Fibroblast of the aortic adventitia (primary cell): ENCODE data around the gene SCN2A. TPM values are rescaled to one million over a fixed set of nuclear protein-coding genes. Genes with fewer than 3 reads are reported as not detected.
A peak's percentile ranks its signal among the peaks of the same experiment; 100 is the strongest.

ENCODE experiments used
- DNase-seq: peaks from one replicate; pipeline ENCODE4 v3.0.0-alpha.2; 2010; ENCODE audit warnings: low read depth
- H3K4me3 ChIP-seq: 2 replicates; pipeline ENCODE4 v1.5.1; 2011; ENCODE audit warnings: low read depth, mild to moderate bottlenecking, control low read depth, low read length, moderate library complexity
- total RNA-seq: library from RNA; depleted of rRNA; stranded (reverse); fragments of >200 nt; gene quantifications from 2 replicates; pipeline ENCODE4 v1.2.3, GENCODE V29; 2012; ENCODE audit warnings: low replicate concordance
- TF ChIP-seq, protein P1 (sequence below): IDR thresholded peaks from 2 replicates; pipeline ENCODE4 v1.5.1; 2011; ENCODE audit warnings: mild to moderate bottlenecking, low read length, control low read depth, inconsistent platforms; ENCODE audit not compliant: insufficient read depth

SCN2A gene
- total RNA-seq, 1 donor: 16.7 TPM

DNA sequence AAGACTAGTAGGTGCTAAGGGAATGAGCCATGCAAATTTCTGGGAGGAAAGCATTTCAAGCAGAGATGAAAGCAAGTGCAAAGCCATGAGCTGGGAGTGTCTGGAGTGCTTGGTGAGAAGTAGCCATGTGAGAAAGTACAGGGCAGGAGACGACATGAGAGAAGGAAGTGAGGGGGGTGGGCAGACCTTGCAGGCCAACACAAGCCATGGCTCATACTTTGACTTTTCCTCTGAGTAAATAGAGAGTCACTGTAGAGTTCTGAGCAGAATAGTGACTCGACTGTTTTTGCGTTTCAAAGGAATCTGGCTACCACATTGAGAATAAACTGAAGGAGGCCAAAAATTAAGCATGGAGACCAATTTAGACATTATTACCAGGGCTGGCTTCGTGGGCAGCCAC, 42.2 kb downstream of the SCN2A start:
- no peak overlapping the region for H3K4me3 ChIP-seq
- TF ChIP-seq, protein P1, sequence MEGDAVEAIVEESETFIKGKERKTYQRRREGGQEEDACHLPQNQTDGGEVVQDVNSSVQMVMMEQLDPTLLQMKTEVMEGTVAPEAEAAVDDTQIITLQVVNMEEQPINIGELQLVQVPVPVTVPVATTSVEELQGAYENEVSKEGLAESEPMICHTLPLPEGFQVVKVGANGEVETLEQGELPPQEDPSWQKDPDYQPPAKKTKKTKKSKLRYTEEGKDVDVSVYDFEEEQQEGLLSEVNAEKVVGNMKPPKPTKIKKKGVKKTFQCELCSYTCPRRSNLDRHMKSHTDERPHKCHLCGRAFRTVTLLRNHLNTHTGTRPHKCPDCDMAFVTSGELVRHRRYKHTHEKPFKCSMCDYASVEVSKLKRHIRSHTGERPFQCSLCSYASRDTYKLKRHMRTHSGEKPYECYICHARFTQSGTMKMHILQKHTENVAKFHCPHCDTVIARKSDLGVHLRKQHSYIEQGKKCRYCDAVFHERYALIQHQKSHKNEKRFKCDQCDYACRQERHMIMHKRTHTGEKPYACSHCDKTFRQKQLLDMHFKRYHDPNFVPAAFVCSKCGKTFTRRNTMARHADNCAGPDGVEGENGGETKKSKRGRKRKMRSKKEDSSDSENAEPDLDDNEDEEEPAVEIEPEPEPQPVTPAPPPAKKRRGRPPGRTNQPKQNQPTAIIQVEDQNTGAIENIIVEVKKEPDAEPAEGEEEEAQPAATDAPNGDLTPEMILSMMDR: no peak
- DNase-seq: peak; percentile 7

DNA sequence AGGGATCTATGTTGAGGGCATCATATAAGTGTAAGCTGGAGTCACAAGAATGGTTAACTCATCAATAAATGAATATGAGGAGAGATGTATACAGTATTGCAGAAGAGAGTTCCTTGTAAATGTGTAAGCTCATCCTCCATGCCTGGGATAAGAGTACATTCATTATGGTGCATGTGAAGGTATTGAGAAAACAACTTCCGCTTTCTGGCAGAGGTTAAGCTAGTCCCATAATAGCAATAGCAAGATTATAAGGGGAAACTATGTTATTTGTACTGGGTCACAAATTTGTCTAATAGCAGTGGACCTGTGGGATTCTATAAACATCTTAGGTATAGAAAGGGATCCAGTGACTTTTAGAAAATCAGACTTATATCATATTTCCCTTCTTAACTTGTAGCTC, 44.1 kb downstream of the SCN2A start:
- H3K4me3 ChIP-seq: no peak overlapping the region
- TF ChIP-seq, protein P1: no peak
- no peak for DNase-seq

DNA sequence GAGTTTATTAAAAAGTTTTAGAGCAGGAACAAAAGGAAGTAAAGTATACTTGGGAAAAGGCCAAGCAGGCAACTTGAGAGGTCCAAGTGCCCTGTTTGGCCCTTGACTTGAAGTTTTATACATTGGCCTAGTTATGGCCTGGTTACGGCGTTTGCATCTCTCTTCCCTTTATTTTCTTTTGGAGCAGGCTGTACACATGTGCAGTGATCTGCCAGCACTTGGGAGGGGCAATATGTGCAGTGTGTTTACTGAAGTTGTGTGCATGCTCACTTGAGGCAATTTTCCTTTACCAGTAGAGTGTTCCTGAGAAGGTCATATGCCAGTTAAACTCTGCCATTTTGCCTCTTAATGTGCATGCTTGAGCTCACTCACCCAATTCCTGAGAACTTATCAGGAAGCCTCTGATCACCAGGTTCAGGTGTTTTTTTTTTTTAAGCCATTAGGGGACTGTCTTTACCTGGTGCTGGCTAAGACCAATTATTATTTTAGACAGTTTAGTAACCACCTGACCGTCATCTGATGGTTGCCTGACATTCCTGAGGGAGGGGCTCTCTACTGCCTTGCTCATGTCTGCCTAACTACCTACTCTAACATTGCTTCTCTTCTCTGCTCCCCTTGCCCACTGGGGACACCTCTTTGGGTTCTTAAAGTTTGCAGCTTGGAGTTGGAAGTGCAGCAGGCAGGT, 48.0 kb downstream of the SCN2A start:
- DNase-seq: no peak
- TF ChIP-seq, protein P1: no peak
- no peak overlapping the region for H3K4me3 ChIP-seq

DNA sequence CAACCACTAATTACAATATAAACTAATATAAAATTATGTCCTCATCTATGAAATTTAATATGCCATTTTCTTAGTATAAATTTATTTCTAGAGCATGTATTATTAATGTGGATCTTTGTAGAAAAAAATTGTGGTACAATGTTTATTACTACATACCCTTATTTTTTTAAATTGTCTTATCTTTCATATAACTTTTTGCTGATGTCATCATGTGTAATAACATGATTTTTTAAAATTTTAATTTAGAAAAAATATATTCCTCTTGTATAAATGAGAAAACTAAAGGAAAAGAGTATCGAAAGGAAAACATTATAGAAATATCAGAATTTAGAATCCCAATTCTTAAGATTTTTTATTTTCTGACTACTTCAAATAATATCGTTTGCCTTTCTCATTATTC, 49.9 kb downstream of the SCN2A start:
- TF ChIP-seq, protein P1: no peak
- no peak for DNase-seq
- no peak overlapping the region for H3K4me3 ChIP-seq

DNA sequence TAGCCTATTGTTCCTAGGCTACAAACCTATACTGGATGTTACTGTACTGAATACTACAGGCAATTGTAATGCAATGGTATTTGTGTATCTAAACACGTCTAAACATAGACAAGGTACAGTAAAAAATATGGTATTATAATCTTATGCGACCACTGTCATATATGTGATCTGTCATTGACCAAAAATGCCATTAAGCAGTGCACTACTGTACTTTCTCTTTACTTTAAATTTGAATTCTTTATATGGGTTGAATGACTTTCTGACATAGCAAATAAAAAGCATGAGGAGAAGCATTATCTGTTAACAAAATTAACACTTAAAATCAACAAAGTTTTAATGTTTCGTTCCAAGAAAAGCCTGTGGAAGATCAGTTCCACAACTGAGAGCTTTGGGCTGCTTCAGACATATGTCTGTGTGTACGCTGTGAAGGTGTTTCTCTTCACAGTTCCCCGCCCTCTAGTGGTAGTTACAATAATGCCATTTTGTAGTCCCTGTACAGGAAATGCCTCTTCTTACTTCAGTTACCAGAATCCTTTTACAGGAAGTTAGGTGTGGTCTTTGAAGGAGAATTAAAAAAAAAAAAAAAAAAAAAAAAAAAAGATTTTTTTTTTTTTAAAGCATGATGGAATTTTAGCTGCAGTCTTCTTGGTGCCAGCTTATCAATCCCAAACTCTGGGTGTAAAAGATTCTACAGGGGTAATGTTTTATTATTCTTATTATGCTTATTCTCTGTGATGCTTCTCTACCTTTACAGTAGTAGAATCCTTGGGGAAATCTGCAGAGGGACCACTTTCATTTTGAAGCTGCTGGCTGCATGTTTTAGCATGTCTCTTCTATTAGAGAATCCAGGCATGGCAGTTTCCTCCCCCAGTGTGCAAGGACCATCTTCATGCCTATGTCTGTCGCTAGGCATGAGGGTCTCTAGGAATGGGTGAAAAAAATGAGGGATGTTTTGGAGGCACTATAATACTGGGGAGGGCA, 54.5 kb downstream of the SCN2A start:
- DNase-seq: peak; percentile 97
- H3K4me3 ChIP-seq: peak overlapping the region; percentile 71
- TF ChIP-seq, protein P1: peak; percentile 82

DNA sequence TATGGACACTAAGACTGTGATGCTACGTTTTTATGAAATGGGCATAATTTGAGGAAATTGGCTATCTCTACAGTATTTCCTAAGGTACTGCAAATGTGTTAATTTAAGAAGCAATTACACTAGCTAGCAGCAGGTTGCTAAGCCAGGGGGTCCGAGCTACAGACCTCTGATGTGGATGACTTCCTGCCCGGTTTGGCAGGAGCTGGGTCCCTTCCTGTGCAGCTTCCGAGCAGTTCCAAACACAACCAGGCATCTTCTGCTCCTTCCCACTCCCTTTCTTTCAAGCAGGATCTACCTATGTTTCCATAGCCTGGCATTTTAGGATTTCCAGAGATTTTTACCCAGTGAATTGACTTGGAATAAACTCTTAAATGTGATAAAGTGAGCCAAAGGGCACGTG, 55.7 kb downstream of the SCN2A start:
- TF ChIP-seq, protein P1: no peak
- H3K4me3 ChIP-seq: peak overlapping the region; percentile 71
- DNase-seq: no peak
